HEK293T (cell line): ENCODE results near the gene PLA2G2A.

ENCODE experiments used
- ARNT ChIP-seq: fragments of 450-650 bp; IDR thresholded peaks from 2 replicates; pipeline ENCODE4 v1.6.1; 2017; ENCODE audit warnings: mild to moderate bottlenecking
- BHLHE40 ChIP-seq: fragments of 450-650 bp; IDR thresholded peaks from 2 replicates; pipeline ENCODE4 v1.6.1; 2016; ENCODE audit warnings: mild to moderate bottlenecking, moderate library complexity, borderline replicate concordance
- CTBP1 ChIP-seq: fragments of 450-650 bp; IDR thresholded peaks from 2 replicates; pipeline ENCODE4 v1.6.1; 2016; ENCODE audit warnings: borderline replicate concordance
- ELF4 ChIP-seq: fragments of 450-650 bp; IDR thresholded peaks from 2 replicates; pipeline ENCODE4 v1.6.1; 2017; ENCODE audit warnings: antibody characterized with exemption
- FOXA1 ChIP-seq: fragments of 450-650 bp; IDR thresholded peaks from 2 replicates; pipeline ENCODE4 v1.6.1; 2016; ENCODE audit warnings: mild to moderate bottlenecking
- FOXK2 ChIP-seq: fragments of 450-650 bp; IDR thresholded peaks from 2 replicates; pipeline ENCODE4 v1.6.1; 2016; ENCODE audit warnings: mild to moderate bottlenecking
- LEF1 ChIP-seq: fragments of 450-650 bp; IDR thresholded peaks from 2 replicates; pipeline ENCODE4 v1.6.1; 2017; ENCODE audit warnings: mild to moderate bottlenecking, borderline replicate concordance
- NFRKB ChIP-seq: fragments of 450-650 bp; IDR thresholded peaks from 2 replicates; pipeline ENCODE4 v1.6.1; 2016; ENCODE audit warnings: mild to moderate bottlenecking, moderate library complexity
- PKNOX1 ChIP-seq: fragments of 450-650 bp; IDR thresholded peaks from 2 replicates; pipeline ENCODE4 v1.6.1; 2016
- SP1 ChIP-seq: fragments of 450-650 bp; IDR thresholded peaks from 2 replicates; pipeline ENCODE4 v1.6.1; 2017
- SUZ12 ChIP-seq: fragments of 450-650 bp; IDR thresholded peaks from 2 replicates; pipeline ENCODE4 v1.6.1; 2016; ENCODE audit warnings: mild to moderate bottlenecking
- TARDBP ChIP-seq: fragments of 450-650 bp; IDR thresholded peaks from 2 replicates; pipeline ENCODE4 v1.6.1; 2016
- ZNF384 ChIP-seq: fragments of 450-650 bp; IDR thresholded peaks from 2 replicates; pipeline ENCODE4 v1.6.1; 2016

GRCh38 chr1:19978143-19978542 is 1.3 kb downstream of the PLA2G2A start:
- TF ChIP-seq ZNF384, result no peak
- TF ChIP-seq SP1, result no peak
- no peak for TF ChIP-seq PKNOX1
- no peak for TF ChIP-seq FOXA1
- TF ChIP-seq BHLHE40, result no peak
- no peak for TF ChIP-seq CTBP1
- no peak for TF ChIP-seq FOXK2
- no peak for TF ChIP-seq LEF1
- TF ChIP-seq TARDBP, result no peak
- TF ChIP-seq NFRKB, result no peak
- no peak for TF ChIP-seq ELF4
- no peak for TF ChIP-seq SUZ12
- TF ChIP-seq ARNT, result no peak
